Lower leg skin (tissue), 3 donors: ENCODE measurements around the gene AP2A1.

Experiments
- CTCF ChIP-seq, 3 donors: fragments of 450-650 bp; IDR thresholded peaks; one replicate each; pipeline ENCODE4 v1.5.1; 2016; ENCODE audit warnings: antibody characterized with exemption in 3 of 3, mild to moderate bottlenecking in 3 of 3, moderate library complexity in 2 of 3
- POLR2A ChIP-seq, 2 donors: fragments of 450-650 bp; IDR thresholded peaks; one replicate each; pipeline ENCODE4 v1.6.1; 2016 to 2017; ENCODE audit warnings: antibody characterized with exemption in 2 of 2, mild to moderate bottlenecking in 1 of 2, moderate library complexity in 1 of 2

DNA sequence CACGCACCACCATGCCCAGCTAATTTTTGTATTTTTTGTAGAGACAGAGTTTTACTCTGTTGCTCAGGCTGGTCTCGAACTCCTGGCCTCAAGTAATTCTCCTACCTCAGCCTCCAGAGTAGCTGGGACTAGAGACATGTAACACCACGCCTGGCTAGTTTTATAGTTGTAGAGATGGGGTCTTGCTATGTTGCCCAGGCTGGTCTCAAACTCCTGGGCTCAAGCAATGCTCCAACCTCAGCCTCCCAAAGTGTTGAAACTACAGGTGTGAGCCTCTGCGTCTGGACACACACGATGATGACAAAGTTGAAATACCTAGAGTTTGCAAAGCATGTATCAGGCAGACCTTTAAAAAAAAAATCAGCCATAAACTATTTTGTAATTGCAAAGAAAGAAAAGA, 79.6 kb downstream of the AP2A1 start:
- no peak for TF ChIP-seq CTCF (IDR thresholded peaks at IDR 0.05)
- TF ChIP-seq POLR2A (IDR thresholded peaks at IDR 0.05) = no peak
